ENCODE results near the gene GOLGA7B. TPM values are rescaled to one million over a fixed set of nuclear protein-coding genes. Genes with fewer than 3 reads are reported as not detected.

The GOLGA7B gene
- total RNA-seq, 1 experiment from 2014 or later: not detected

GRCh38 chr10:97849103-97849686 is 448 bp upstream of the GOLGA7B start:
- POLR2A ChIA-PET: interaction anchor here (0.6 to 1.5 kb wide), 2 partner anchors 9 to 11 kb away, joined by 3 to 4 read pairs; no protein-coding TSS in a partner anchor
- peaks cover 41% of the 10 kb centered on the region for H3K27me3 Mint-ChIP-seq (ENCODE audit: insufficient read depth, unreplicated experiment)
- H3K27ac Mint-ChIP-seq (ENCODE audit: low read depth, unreplicated experiment): no peak overlapping the region

GRCh38 chr10:97850446-97850845 is 803 bp downstream of the GOLGA7B start:
- BruUV-seq (replicated peaks): no TSS peak
- intact Hi-C loops (cut with micrococcal nuclease): no loop called here
- H3K27ac Mint-ChIP-seq (ENCODE audit: low read depth, unreplicated experiment): no peak overlapping the region
- ChIA-PET CTCF (interaction anchor here (0.6 to 0.7 kb wide), 3 partner anchors 10 to 415 kb away, joined by 3 to 4 read pairs (median 3); no protein-coding TSS in a partner anchor), POLR2A (interaction anchor here (1.5 kb wide), 1 partner anchor 10 kb away, joined by 4 read pairs; no protein-coding TSS in a partner anchor)
- TF ChIP-seq CTCF (IDR thresholded peaks at IDR 0.05; ENCODE audit: unreplicated experiment): no peak
- peaks cover 41% of the 10 kb centered on the region for H3K27me3 Mint-ChIP-seq (ENCODE audit: insufficient read depth, unreplicated experiment)
- H3K4me3 Mint-ChIP-seq (ENCODE audit: unreplicated experiment): peak overlapping the region; percentile 45
- no peaks in the 10 kb centered on the region for H3K9me3 Mint-ChIP-seq (ENCODE audit: unreplicated experiment)
- H3K4me1 Mint-ChIP-seq (ENCODE audit: insufficient read depth, unreplicated experiment): no peaks in the 10 kb centered on the region
- no peaks in the 10 kb centered on the region for H3K36me3 Mint-ChIP-seq (ENCODE audit: insufficient read depth, unreplicated experiment)
- no peak for DNase-seq (ENCODE audit: unreplicated experiment)

More at GRCh38 chr10:97849103-97849686, 448 bp upstream of the GOLGA7B start:
- BruUV-seq (replicated peaks): no TSS peak
- Mint-ChIP-seq H3K4me1 (ENCODE audit: insufficient read depth, unreplicated experiment) (no peaks in the 10 kb centered on the region), H3K36me3 (ENCODE audit: insufficient read depth, unreplicated experiment) (no peaks in the 10 kb centered on the region), H3K4me3 (ENCODE audit: unreplicated experiment) (peak overlapping the region; percentile 55), H3K9me3 (ENCODE audit: unreplicated experiment) (no peaks in the 10 kb centered on the region)
- intact Hi-C loops (cut with micrococcal nuclease): no loop called here
- no peak for DNase-seq (ENCODE audit: unreplicated experiment)
- TF ChIP-seq CTCF (IDR thresholded peaks at IDR 0.05; ENCODE audit: unreplicated experiment): no peak
- CTCF ChIA-PET: interaction anchor here (0.6 to 0.8 kb wide), 2 partner anchors 12 to 82 kb away, joined by 3 read pairs; no protein-coding TSS in a partner anchor

- ChIA-PET POLR2A (no interaction called here), CTCF (interaction anchor here (0.6 to 1.0 kb wide), 2 partner anchors 60 to 306 kb away, joined by 4 to 5 read pairs; no protein-coding TSS in a partner anchor)
- no peak for DNase-seq (ENCODE audit: unreplicated experiment)
- no peak overlapping the region for H3K27ac Mint-ChIP-seq (ENCODE audit: low read depth, unreplicated experiment)
- peaks cover 45% of the 10 kb centered on the region for H3K27me3 Mint-ChIP-seq (ENCODE audit: insufficient read depth, unreplicated experiment)
- H3K9me3 Mint-ChIP-seq (ENCODE audit: unreplicated experiment): no peaks in the 10 kb centered on the region
- TF ChIP-seq CTCF (IDR thresholded peaks at IDR 0.05; ENCODE audit: unreplicated experiment): no peak
- H3K4me3 Mint-ChIP-seq (ENCODE audit: unreplicated experiment): no peak overlapping the region
- no peaks in the 10 kb centered on the region for H3K4me1 Mint-ChIP-seq (ENCODE audit: insufficient read depth, unreplicated experiment)
- no peaks in the 10 kb centered on the region for H3K36me3 Mint-ChIP-seq (ENCODE audit: insufficient read depth, unreplicated experiment)
- BruUV-seq (replicated peaks): no TSS peak
- intact Hi-C loops (cut with micrococcal nuclease): no loop called here
These were observed 1.8 kb downstream of the GOLGA7B start for GRCh38 chr10:97851341-97852001.

GRCh38 chr10:97852277-97852676 is 2.6 kb downstream of the GOLGA7B start:
- TF ChIP-seq CTCF (IDR thresholded peaks at IDR 0.05; ENCODE audit: unreplicated experiment): no peak
- Mint-ChIP-seq H3K36me3 (ENCODE audit: insufficient read depth, unreplicated experiment) (no peaks in the 10 kb centered on the region), H3K27me3 (ENCODE audit: insufficient read depth, unreplicated experiment) (peaks cover 53% of the 10 kb centered on the region), H3K27ac (ENCODE audit: low read depth, unreplicated experiment) (no peak overlapping the region), H3K4me1 (ENCODE audit: insufficient read depth, unreplicated experiment) (no peaks in the 10 kb centered on the region), H3K4me3 (ENCODE audit: unreplicated experiment) (no peak overlapping the region), H3K9me3 (ENCODE audit: unreplicated experiment) (no peaks in the 10 kb centered on the region)
- POLR2A ChIA-PET: no interaction called here
- CTCF ChIA-PET: interaction anchor here (0.6 to 1.5 kb wide), 2 partner anchors 17 to 98 kb away, joined by 3 to 8 read pairs; no protein-coding TSS in a partner anchor
- no TSS peak for BruUV-seq (replicated peaks)
- intact Hi-C loops (cut with micrococcal nuclease): no loop called here
- no peak for DNase-seq (ENCODE audit: unreplicated experiment)
